ENCODE results near the gene UBE2I.
A peak's percentile ranks its signal among the peaks of the same experiment; 100 is the strongest.

The UBE2I gene

GRCh38 chr16:1357906-1358566 is 48.6 kb downstream of the UBE2I start:
- DNase-seq (ENCODE audit: low read depth in 2 of 2) = no peak

- DNase-seq (ENCODE audit: low read depth in 2 of 2) = no peak
Measured at GRCh38 chr16:1361685-1362360, 52.4 kb downstream of the UBE2I start.

GRCh38 chr16:1362807-1363206 is 53.4 kb downstream of the UBE2I start:
- DNase-seq (ENCODE audit: low read depth in 2 of 2) = no peak

GRCh38 chr16:1363501-1364041 is 54.1 kb downstream of the UBE2I start:
- DNase-seq (ENCODE audit: low read depth in 2 of 2) = peak; percentile 47 to 63

GRCh38 chr16:1364510-1364909 is 55.1 kb downstream of the UBE2I start:
- no peak for DNase-seq (ENCODE audit: low read depth in 2 of 2)

GRCh38 chr16:1366060-1366711 is 56.8 kb downstream of the UBE2I start:
- DNase-seq (ENCODE audit: low read depth in 2 of 2) = no peak

- DNase-seq (ENCODE audit: low read depth in 2 of 2) = no peak
Measured at GRCh38 chr16:1366712-1367299, 57.4 kb downstream of the UBE2I start.

GRCh38 chr16:1367486-1368174 is 58.2 kb downstream of the UBE2I start:
- DNase-seq (ENCODE audit: low read depth in 2 of 2) = no peak

GRCh38 chr16:1371054-1371978 is 61.9 kb downstream of the UBE2I start:
- no peak for DNase-seq (ENCODE audit: low read depth in 2 of 2)

- DNase-seq (ENCODE audit: low read depth in 2 of 2) = no peak
Measured at GRCh38 chr16:1372292-1372950, 63.0 kb downstream of the UBE2I start.

GRCh38 chr16:1374418-1375297 is 65.2 kb downstream of the UBE2I start:
- DNase-seq (ENCODE audit: low read depth in 2 of 2) = no peak

GRCh38 chr16:1375298-1375640 is 65.8 kb downstream of the UBE2I start:
- no peak for DNase-seq (ENCODE audit: low read depth in 2 of 2)

GRCh38 chr16:1375741-1376410 is 66.4 kb downstream of the UBE2I start:
- no peak for DNase-seq (ENCODE audit: low read depth in 2 of 2)

Measured in stimulated activated CD4-positive, alpha-beta T cell treated with anti-CD3 and anti-CD28 coated beads, Interleukin-15, amount 100 ng/mL, for 48 hours (primary cell).